ENCODE data around the gene TTC9B.
A peak's percentile ranks its signal among the peaks of the same experiment; 100 is the strongest.

DNA sequence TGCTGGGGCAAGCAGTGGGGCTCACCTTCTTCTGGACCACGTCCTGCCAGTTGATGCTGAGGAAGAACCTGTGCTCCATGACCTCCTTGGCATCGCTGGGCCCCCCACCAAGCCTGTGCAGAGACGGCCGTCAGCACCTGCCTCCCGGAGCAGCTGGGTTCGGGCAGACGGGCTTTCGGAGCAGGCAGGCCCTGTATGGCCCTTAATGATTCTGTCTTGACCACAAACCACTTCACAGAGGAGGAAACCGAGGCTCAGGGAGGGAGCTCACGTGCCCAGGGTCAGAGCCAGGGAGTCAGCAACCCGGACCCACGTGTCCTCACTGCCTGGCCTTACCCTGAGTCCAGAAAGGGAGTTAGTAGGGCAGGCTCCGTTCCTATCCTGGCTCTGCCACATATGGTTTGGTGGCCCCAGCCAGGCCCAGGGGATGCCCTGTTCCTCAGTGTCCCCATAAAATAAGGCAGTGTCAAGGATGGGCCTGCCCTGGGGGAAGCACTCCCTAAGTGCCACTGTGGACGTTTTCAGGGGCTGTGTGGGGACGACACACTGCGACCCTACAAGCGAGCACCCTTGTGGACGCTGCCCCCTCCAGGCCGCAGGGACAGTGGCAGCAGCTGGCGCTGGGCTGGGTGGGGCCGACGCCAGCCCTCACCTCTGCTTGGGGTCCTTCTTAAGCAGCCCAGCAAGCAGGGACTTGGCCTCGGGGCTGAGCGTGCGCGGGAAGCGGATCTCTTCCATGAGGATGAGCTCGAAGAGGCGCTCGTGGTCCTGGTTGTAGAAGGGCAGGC, 17.2 kb upstream of the TTC9B start:
- TF ChIP-seq, protein P1, sequence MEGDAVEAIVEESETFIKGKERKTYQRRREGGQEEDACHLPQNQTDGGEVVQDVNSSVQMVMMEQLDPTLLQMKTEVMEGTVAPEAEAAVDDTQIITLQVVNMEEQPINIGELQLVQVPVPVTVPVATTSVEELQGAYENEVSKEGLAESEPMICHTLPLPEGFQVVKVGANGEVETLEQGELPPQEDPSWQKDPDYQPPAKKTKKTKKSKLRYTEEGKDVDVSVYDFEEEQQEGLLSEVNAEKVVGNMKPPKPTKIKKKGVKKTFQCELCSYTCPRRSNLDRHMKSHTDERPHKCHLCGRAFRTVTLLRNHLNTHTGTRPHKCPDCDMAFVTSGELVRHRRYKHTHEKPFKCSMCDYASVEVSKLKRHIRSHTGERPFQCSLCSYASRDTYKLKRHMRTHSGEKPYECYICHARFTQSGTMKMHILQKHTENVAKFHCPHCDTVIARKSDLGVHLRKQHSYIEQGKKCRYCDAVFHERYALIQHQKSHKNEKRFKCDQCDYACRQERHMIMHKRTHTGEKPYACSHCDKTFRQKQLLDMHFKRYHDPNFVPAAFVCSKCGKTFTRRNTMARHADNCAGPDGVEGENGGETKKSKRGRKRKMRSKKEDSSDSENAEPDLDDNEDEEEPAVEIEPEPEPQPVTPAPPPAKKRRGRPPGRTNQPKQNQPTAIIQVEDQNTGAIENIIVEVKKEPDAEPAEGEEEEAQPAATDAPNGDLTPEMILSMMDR (IDR thresholded peaks at IDR 0.05; ENCODE audit: borderline replicate concordance, extremely low read depth, low read length, poor library complexity, severe bottlenecking), result peak; percentile 52
- no peak for TF ChIP-seq EZH2 (IDR thresholded peaks at IDR 0.05; ENCODE audit: borderline replicate concordance, low read depth, low read length, severe bottlenecking)

All from DND-41 (cell line).